HG02610 (cell line): Measurements from ENCODE around the gene ARHGAP10.
"Not testable (repeated sequence)": the region's sequence is repeated elsewhere in the genome, so short reads cannot be mapped to it uniquely, and the experiment has no call there.

Source experiments
- ATAC-seq: cut with Tn5 transposase; IDR thresholded peaks from one replicate; pipeline ENCODE4 v1.9.1; 2021; ENCODE audit warnings: mild to moderate bottlenecking, moderate library complexity; ENCODE audit not compliant: unreplicated experiment

Gene ARHGAP10

GRCh38 chr4:147791341-147791740, 59.5 kb downstream of the ARHGAP10 start:
- no peak for ATAC-seq

- ATAC-seq: no peak
Observed at GRCh38 chr4:147791865-147792264, 60.0 kb downstream of the ARHGAP10 start.

GRCh38 chr4:147793569-147794313, 61.9 kb downstream of the ARHGAP10 start:
- ATAC-seq: peak; percentile 41

- peak; percentile 23 for ATAC-seq
Observed at GRCh38 chr4:147794314-147794680, 62.4 kb downstream of the ARHGAP10 start.

GRCh38 chr4:147794787-147795413, 63.0 kb downstream of the ARHGAP10 start:
- ATAC-seq: peak; percentile 78

- not testable (repeated sequence) for ATAC-seq
Observed at GRCh38 chr4:147799057-147799456, 67.2 kb downstream of the ARHGAP10 start.

GRCh38 chr4:147799986-147800555, 68.2 kb downstream of the ARHGAP10 start:
- ATAC-seq: peak; percentile 98

GRCh38 chr4:147801820-147802219, 69.9 kb downstream of the ARHGAP10 start:
- no peak for ATAC-seq

GRCh38 chr4:147802346-147802745, 70.5 kb downstream of the ARHGAP10 start:
- no peak for ATAC-seq

GRCh38 chr4:147805946-147806345, 74.1 kb downstream of the ARHGAP10 start:
- no peak for ATAC-seq

- ATAC-seq: no peak
Observed at GRCh38 chr4:147808447-147808846, 76.6 kb downstream of the ARHGAP10 start.

GRCh38 chr4:147809211-147809610, 77.3 kb downstream of the ARHGAP10 start:
- no peak for ATAC-seq

GRCh38 chr4:147811878-147812277, 80.0 kb downstream of the ARHGAP10 start:
- ATAC-seq: no peak

GRCh38 chr4:147813109-147813773, 81.4 kb downstream of the ARHGAP10 start:
- ATAC-seq: no peak

- no peak for ATAC-seq
Observed at GRCh38 chr4:147813973-147814372, 82.1 kb downstream of the ARHGAP10 start.

- no peak for ATAC-seq
Observed at GRCh38 chr4:147814376-147814775, 82.5 kb downstream of the ARHGAP10 start.

- no peak for ATAC-seq
Observed at GRCh38 chr4:147815741-147816140, 83.9 kb downstream of the ARHGAP10 start.

- no peak for ATAC-seq
Observed at GRCh38 chr4:147816382-147817254, 84.7 kb downstream of the ARHGAP10 start.

GRCh38 chr4:147820975-147821374, 89.1 kb downstream of the ARHGAP10 start:
- ATAC-seq: no peak

GRCh38 chr4:147821555-147821954, 89.7 kb downstream of the ARHGAP10 start:
- ATAC-seq: peak; percentile 89

- no peak for ATAC-seq
Observed at GRCh38 chr4:147822128-147822527, 90.2 kb downstream of the ARHGAP10 start.
